GM21423 (cell line): Measurements from ENCODE around the gene NUP153.

ENCODE experiments used
- ATAC-seq: cut with Tn5 transposase; IDR thresholded peaks from one replicate; pipeline ENCODE4 v1.9.1; 2021; ENCODE audit warnings: mild to moderate bottlenecking, moderate library complexity; ENCODE audit not compliant: unreplicated experiment

NUP153 gene

GRCh38 chr6:17672064-17672718 lies 34.5 kb downstream of the NUP153 start:
- no peak for ATAC-seq

- no peak for ATAC-seq
These were observed 40.1 kb downstream of the NUP153 start for GRCh38 chr6:17666646-17667045.

GRCh38 chr6:17665132-17665531 lies 41.6 kb downstream of the NUP153 start:
- no peak for ATAC-seq

GRCh38 chr6:17663226-17663625 lies 43.5 kb downstream of the NUP153 start:
- ATAC-seq, result no peak

GRCh38 chr6:17662585-17662984 lies 44.1 kb downstream of the NUP153 start:
- ATAC-seq, result no peak

GRCh38 chr6:17656644-17657043 lies 50.1 kb downstream of the NUP153 start:
- ATAC-seq, result no peak

- ATAC-seq, result no peak
These were observed 50.6 kb downstream of the NUP153 start for GRCh38 chr6:17656092-17656491.

- ATAC-seq, result no peak
These were observed 53.4 kb downstream of the NUP153 start for GRCh38 chr6:17653198-17653882.

- no peak for ATAC-seq
These were observed 55.9 kb downstream of the NUP153 start for GRCh38 chr6:17650656-17651309.

- no peak for ATAC-seq
These were observed 58.0 kb downstream of the NUP153 start for GRCh38 chr6:17648745-17649144.

GRCh38 chr6:17640477-17640917 lies 66.2 kb downstream of the NUP153 start:
- no peak for ATAC-seq

- ATAC-seq, result no peak
These were observed 68.5 kb downstream of the NUP153 start for GRCh38 chr6:17638212-17638715.

- ATAC-seq, result no peak
These were observed 71.2 kb downstream of the NUP153 start for GRCh38 chr6:17635568-17635967.

- ATAC-seq, result no peak
These were observed 73.1 kb downstream of the NUP153 start for GRCh38 chr6:17633465-17634188.

- no peak for ATAC-seq
These were observed 73.8 kb downstream of the NUP153 start for GRCh38 chr6:17632934-17633333.

- no peak for ATAC-seq
These were observed 76.1 kb downstream of the NUP153 start for GRCh38 chr6:17630511-17631073.

GRCh38 chr6:17629824-17630510 lies 76.8 kb downstream of the NUP153 start:
- ATAC-seq, result no peak

GRCh38 chr6:17628873-17629272 lies 77.9 kb downstream of the NUP153 start:
- ATAC-seq, result peak; percentile 59

- no peak for ATAC-seq
These were observed 82.3 kb downstream of the NUP153 start for GRCh38 chr6:17624396-17624795.

- ATAC-seq, result no peak
These were observed 84.6 kb downstream of the NUP153 start for GRCh38 chr6:17622144-17622543.
